C4-2B (cell line): ENCODE data around the gene B3GALT5.

ENCODE experiments used
- H3K27ac ChIP-seq: fragments of 450-650 bp; 2 replicates; pipeline ENCODE4 v1.5.1; 2017
- ZFX ChIP-seq: fragments of 450-650 bp; IDR thresholded peaks from 2 replicates; pipeline ENCODE4 v1.6.1; 2017
- TF ChIP-seq, protein P1 (sequence below): fragments of 450-650 bp; conservative IDR thresholded peaks from 2 replicates; pipeline ENCODE4 v1.5.1; 2017; ENCODE audit warnings: mild to moderate bottlenecking

Gene B3GALT5

DNA sequence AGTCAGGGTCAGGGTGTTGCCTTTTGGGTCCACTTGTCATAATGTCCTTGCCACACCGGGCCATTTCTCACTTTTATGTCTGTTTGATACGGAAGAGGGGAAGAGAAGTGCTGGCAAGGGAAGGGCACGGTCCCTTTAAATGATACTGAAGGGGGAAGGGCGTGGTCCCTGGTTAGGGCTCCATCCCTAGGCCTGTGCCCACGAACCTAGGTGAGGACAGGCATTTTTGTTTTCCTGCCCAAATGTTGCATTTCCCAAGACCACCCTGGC lies 25.2 kb downstream of the B3GALT5 start:
- TF ChIP-seq ZFX, result no peak
- TF ChIP-seq, protein P1, sequence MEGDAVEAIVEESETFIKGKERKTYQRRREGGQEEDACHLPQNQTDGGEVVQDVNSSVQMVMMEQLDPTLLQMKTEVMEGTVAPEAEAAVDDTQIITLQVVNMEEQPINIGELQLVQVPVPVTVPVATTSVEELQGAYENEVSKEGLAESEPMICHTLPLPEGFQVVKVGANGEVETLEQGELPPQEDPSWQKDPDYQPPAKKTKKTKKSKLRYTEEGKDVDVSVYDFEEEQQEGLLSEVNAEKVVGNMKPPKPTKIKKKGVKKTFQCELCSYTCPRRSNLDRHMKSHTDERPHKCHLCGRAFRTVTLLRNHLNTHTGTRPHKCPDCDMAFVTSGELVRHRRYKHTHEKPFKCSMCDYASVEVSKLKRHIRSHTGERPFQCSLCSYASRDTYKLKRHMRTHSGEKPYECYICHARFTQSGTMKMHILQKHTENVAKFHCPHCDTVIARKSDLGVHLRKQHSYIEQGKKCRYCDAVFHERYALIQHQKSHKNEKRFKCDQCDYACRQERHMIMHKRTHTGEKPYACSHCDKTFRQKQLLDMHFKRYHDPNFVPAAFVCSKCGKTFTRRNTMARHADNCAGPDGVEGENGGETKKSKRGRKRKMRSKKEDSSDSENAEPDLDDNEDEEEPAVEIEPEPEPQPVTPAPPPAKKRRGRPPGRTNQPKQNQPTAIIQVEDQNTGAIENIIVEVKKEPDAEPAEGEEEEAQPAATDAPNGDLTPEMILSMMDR, result no peak
- no peak overlapping the region for H3K27ac ChIP-seq

DNA sequence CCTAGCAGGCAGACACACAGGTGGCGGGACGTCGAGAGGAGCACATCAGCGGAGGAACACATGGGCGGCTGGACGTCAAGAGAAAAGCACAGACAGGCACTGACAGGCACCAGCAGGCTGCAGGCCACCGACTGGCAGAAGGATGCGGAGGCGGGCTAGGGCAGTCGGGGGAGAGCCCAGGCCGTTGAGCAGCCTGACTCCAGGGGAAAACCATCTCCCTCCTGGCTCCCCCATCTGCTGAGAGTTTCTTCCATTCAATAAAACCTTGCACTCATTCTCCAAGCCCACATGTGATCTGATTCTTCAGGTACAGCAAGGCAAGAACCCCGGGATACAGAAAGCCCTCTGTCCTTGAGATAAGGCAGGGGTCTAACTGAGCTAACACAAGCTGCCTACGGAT lies 25.5 kb downstream of the B3GALT5 start:
- no peak overlapping the region for H3K27ac ChIP-seq
- TF ChIP-seq, protein P1, result no peak
- TF ChIP-seq ZFX, result no peak

DNA sequence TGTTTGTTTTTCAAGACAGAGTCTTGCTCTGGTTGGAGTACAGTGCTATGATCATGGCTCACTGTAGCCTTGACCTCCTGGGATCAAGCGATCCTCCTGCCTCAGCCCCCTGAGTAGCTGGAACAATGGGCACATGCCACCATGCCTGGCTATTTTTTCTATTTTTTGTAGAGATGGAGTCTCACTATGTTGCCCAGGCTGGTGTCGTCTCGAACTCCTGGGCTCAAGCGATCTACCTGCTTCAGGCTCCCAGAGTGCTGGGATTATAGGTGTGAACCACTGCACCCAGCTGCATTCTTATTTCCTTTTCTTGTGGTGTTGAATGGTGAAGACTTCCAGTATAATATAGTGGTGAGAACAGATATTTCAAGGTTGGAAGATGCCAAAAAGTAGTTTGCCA lies 28.0 kb downstream of the B3GALT5 start:
- TF ChIP-seq ZFX, result no peak
- TF ChIP-seq, protein P1, result no peak
- no peak overlapping the region for H3K27ac ChIP-seq

DNA sequence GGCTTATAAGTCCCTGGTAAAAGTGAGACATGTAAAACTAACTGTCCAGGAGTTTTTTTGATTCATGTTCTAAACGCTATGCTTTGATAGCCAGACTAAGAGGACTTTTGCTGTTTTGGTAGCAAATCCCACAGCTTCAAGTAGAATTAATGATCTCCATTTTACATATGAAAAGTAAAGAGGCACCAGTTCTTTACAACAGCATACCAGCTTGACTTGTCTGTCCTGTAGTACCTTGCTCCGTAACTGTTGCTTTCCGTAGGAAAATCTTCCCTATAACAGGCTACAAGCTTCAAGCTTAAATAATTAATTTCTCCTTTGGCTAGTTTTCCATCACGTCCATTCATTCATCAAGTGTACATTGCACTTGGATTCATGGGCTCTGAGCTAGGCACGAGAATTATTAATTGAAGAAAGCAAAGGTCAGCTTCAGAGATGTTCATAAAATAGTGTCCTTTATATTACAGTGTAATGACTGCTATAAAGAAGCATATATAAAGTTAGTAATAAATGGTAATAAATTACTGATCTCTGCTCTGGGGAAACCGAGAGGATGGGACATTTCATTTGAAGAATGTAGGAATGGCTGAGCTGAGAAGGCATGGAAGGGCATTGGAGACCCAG lies 29.2 kb downstream of the B3GALT5 start:
- no peak overlapping the region for H3K27ac ChIP-seq
- TF ChIP-seq ZFX, result no peak
- TF ChIP-seq, protein P1, result no peak

DNA sequence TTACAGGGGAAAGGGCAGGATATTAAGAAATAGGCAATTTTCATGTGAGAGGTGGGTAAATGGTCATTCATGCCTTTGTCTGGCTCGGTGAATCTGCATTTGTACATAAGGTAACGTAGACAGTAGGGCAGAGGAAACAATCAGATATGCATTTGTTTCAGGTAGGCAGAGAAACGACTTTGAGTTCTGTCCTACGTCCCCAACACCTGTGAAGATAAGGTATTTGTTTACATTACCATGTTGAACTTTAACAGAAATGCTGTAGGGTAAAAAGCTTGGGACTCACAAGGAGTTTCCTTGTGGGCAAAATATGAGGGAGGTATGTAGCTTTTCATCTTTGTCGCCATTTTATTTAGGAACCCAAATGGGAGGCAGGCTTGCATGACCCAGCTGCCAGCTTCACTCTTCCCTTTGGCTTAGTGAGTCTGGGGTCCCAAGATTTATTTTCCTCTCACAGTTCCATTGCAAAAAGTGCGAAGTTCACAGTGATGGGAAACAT lies 31.4 kb downstream of the B3GALT5 start:
- H3K27ac ChIP-seq, result no peak overlapping the region
- TF ChIP-seq, protein P1, result no peak
- no peak for TF ChIP-seq ZFX

DNA sequence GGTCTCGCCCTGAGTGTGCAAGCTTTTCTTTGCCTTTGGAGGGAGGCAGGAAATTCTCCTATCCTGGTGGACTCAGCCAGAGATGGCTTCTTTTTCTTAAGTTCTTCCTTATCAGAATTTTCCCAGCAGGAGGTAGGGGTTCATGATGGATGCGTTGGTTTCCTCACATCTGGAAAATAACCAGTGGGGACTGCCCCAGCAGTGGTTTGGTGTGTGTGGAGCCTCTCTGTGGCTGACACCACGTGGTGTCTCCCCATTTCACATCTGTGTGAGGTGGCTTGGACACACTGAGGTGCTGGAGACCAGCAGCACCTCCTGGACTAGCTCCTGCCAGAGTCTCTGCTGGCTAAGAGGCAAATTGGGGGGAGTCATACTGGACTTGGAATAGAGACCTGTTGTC lies 32.6 kb downstream of the B3GALT5 start:
- TF ChIP-seq, protein P1, result no peak
- no peak for TF ChIP-seq ZFX
- no peak overlapping the region for H3K27ac ChIP-seq

DNA sequence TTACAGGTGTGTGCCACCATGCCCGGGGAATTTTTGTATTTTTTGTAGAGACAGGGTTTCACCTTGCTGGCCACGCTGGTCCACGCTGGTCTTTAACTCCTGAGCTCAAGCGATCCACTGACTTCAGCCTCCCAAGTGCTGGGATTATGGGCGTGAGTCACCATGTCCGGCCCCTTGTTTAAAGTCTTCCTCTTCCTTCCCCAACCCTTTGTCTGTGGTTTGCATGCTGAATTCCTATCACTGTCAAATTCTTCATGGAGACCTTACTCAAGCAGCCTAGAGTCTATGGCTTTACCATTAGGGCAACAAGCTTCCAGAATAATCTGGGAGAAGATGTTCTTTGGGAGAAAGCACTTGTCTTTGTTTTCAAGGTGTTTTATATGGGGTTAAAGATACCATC lies 34.7 kb downstream of the B3GALT5 start:
- no peak overlapping the region for H3K27ac ChIP-seq
- no peak for TF ChIP-seq ZFX
- TF ChIP-seq, protein P1, result no peak
